Measurements from ENCODE around the gene SCYL1. TPM values are rescaled to one million over a fixed set of nuclear protein-coding genes. Genes with fewer than 3 reads are reported as not detected.
A peak's percentile ranks its signal among the peaks of the same experiment; 100 is the strongest.

Gene SCYL1
- total and polyA plus RNA-seq, 2 experiments from 2014 or later = 146 to 168 TPM

- Histone ChIP-seq H3K4me1 (ENCODE audit: low read depth) (peaks cover 75% of the 10 kb centered on the region), H3K27ac (peak overlapping the region; percentile 100)
Measured at GRCh38 chr11:65492387-65492636, 32.6 kb upstream of the SCYL1 start.

GRCh38 chr11:65492637-65493366 is 32.1 kb upstream of the SCYL1 start:
- Histone ChIP-seq H3K9me3 (ENCODE audit: low read depth) (no peaks in the 10 kb centered on the region), H3K4me3 (no peak overlapping the region), H3K27ac (peak overlapping the region; percentile 100), H3K4me1 (ENCODE audit: low read depth) (peaks cover 74% of the 10 kb centered on the region), H3K27me3 (no peaks in the 10 kb centered on the region), H3K36me3 (peaks cover 1% of the 10 kb centered on the region)
- DNase-seq (ENCODE audit: low read depth in 1 of 2, low spot score in 1 of 2) = peak in 1 of 2 donors; percentile 94
- TF ChIP-seq CTCF (IDR thresholded peaks at IDR 0.05; ENCODE audit: low read depth, low read length) = no peak

More at GRCh38 chr11:65492387-65492636, 32.6 kb upstream of the SCYL1 start:
- no peaks in the 10 kb centered on the region for H3K9me3 ChIP-seq (ENCODE audit: low read depth)
- H3K4me3 ChIP-seq = no peak overlapping the region
- H3K27me3 ChIP-seq = no peaks in the 10 kb centered on the region
- no peak for DNase-seq (ENCODE audit: low read depth in 1 of 2, low spot score in 1 of 2)
- H3K36me3 ChIP-seq = no peaks in the 10 kb centered on the region
- no peak for TF ChIP-seq CTCF (IDR thresholded peaks at IDR 0.05; ENCODE audit: low read depth, low read length)

GRCh38 chr11:65493367-65494176 is 31.3 kb upstream of the SCYL1 start:
- Histone ChIP-seq H3K36me3 (peaks cover 5% of the 10 kb centered on the region), H3K4me1 (ENCODE audit: low read depth) (peaks cover 66% of the 10 kb centered on the region), H3K27ac (peak overlapping the region; percentile 100), H3K27me3 (no peaks in the 10 kb centered on the region), H3K4me3 (no peak overlapping the region), H3K9me3 (ENCODE audit: low read depth) (no peaks in the 10 kb centered on the region)
- no peak for TF ChIP-seq CTCF (IDR thresholded peaks at IDR 0.05; ENCODE audit: low read depth, low read length)
- DNase-seq (ENCODE audit: low read depth in 1 of 2, low spot score in 1 of 2) = peak in 1 of 2 donors; percentile 93

- Histone ChIP-seq H3K4me1 (ENCODE audit: low read depth) (peaks cover 47% of the 10 kb centered on the region), H3K27ac (peak overlapping the region; percentile 100), H3K36me3 (peaks cover 15% of the 10 kb centered on the region), H3K4me3 (peak overlapping the region; percentile 23), H3K27me3 (no peaks in the 10 kb centered on the region), H3K9me3 (ENCODE audit: low read depth) (no peaks in the 10 kb centered on the region)
- no peak for TF ChIP-seq CTCF (IDR thresholded peaks at IDR 0.05; ENCODE audit: low read depth, low read length)
- peak in 1 of 2 donors; percentile 77 for DNase-seq (ENCODE audit: low read depth in 1 of 2, low spot score in 1 of 2)
Measured at GRCh38 chr11:65496304-65497140, 28.4 kb upstream of the SCYL1 start.
